Activated CD4-positive, alpha-beta memory T cell treated with anti-CD3 and anti-CD28 coated beads, Interleukin-2, amount 10 ng/mL, durations not matched to agents 7 days and 5 days (primary cell): ENCODE data around the gene DAD1. TPM values are rescaled to one million over a fixed set of nuclear protein-coding genes. Genes with fewer than 3 reads are reported as not detected.

Experiments
- CTCF ChIA-PET: fragments of 350-600 bp; sonication (Branson Sonifier 250); formaldehyde crosslinking; loops from one replicate; lab custom pipeline; 2021; ENCODE audit warnings: antibody characterized with exemption, inconsistent platforms; lab: Charles Lee
- POLR2A ChIA-PET: fragments of 350-600 bp; sonication (Branson Sonifier 250); formaldehyde crosslinking; loops from one replicate; lab custom pipeline; 2021; ENCODE audit warnings: antibody characterized with exemption; lab: Charles Lee
- DNase-seq: peaks from one replicate; pipeline ENCODE4 v3.0.0-alpha.2; 2020
- H3K27ac Mint-ChIP-seq: one replicate; pipeline ENCODE4 v1.8.0; 2021; ENCODE audit warnings: mild to moderate bottlenecking, mixed read lengths
- H3K27me3 Mint-ChIP-seq: one replicate; pipeline ENCODE4 v1.8.0; 2021; ENCODE audit warnings: mixed read lengths
- H3K36me3 Mint-ChIP-seq: one replicate; pipeline ENCODE4 v1.8.0; 2021; ENCODE audit warnings: low read depth, mixed read lengths
- H3K4me1 Mint-ChIP-seq: one replicate; pipeline ENCODE4 v1.8.0; 2021; ENCODE audit warnings: mixed read lengths
- H3K4me3 Mint-ChIP-seq: one replicate; pipeline ENCODE4 v1.8.0; 2021; ENCODE audit warnings: mild to moderate bottlenecking, mixed read lengths
- H3K9me3 Mint-ChIP-seq: one replicate; pipeline ENCODE4 v1.8.0; 2021; ENCODE audit warnings: mixed read lengths
- total RNA-seq, 2 experiments: library from RNA; stranded (reverse); gene quantifications; one replicate each; pipeline ENCODE4 v1.2.3, GENCODE V29; 2021

Gene DAD1
- total RNA-seq, 2 experiments from 2014 or later, result 160 to 167 TPM

DNA sequence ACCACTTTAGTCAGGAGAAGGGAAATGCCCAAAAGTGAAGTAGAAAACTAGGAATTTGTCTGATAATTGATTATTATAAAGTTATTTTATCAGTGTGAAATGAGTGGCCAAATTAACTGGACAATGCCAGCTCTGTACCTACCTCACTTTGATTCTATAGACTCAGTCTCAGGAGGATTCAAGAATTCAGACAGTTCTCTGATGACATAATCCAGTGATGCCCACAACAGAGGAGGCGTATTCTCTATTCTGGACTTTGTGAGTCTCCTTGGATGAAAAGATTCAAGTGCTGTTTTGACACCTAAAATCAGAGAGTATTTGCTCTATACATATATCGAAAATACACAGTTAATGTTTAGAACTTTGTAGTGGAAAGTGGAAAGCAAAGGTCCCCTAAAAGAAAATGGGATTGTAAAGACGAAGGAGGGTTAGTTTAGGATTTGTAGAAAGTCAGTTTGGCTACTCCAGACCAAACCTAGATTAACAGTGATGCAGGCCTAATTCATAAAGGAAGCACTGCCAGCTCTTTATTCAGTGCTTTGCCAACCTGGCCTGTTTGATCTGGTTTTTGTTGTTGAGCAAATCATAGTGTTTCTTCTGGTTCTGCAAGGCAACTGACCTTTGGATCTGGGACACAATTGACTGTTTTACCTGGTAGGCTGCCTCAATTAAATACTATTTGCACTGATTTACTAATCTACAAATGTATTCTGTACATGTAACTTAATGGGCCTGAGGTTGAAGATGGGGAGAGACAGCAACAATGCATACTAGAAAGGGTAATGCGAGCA is 67.4 kb downstream of the DAD1 start:
- Mint-ChIP-seq H3K36me3 (peaks cover 98% of the 10 kb centered on the region), H3K4me1 (peaks cover 95% of the 10 kb centered on the region), H3K9me3 (no peaks in the 10 kb centered on the region), H3K4me3 (peak overlapping the region; percentile 78), H3K27ac (peak overlapping the region; percentile 91), H3K27me3 (no peaks in the 10 kb centered on the region)
- ChIA-PET CTCF (interaction anchor here (1.1 to 1.5 kb wide), 3 partner anchors 10 to 49 kb away, joined by 4 read pairs; no protein-coding TSS in a partner anchor), POLR2A (interaction anchor here (0.7 to 41.9 kb wide), 9 partner anchors 8 to 664 kb away, joined by 3 to 1110 read pairs (median 5); no protein-coding TSS in a partner anchor)
- no peak for DNase-seq

DNA sequence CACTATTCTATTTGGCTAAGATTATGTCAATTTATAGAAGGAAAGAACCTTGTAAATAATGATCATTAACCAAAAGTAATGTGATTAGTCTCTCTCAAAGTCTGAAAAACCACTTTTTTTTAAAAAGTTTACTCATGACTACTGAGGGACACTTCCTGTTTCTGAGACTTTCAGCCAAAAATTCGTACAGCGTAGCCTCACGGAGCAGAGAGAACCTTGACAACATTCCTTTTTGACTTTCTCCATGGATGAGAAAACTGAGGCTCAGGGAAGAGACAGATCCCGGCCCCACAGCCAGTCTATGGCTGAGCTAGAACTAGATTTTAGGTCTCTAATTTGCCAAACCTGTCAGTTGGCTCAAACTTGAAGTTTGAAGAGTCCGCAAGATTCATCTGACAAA is 68.2 kb downstream of the DAD1 start:
- H3K9me3 Mint-ChIP-seq, result no peaks in the 10 kb centered on the region
- H3K4me3 Mint-ChIP-seq, result peak overlapping the region; percentile 78
- H3K4me1 Mint-ChIP-seq, result peaks cover 95% of the 10 kb centered on the region
- H3K27ac Mint-ChIP-seq, result peak overlapping the region; percentile 91
- ChIA-PET POLR2A (interaction anchor here (1.5 to 41.9 kb wide), 5 partner anchors 9 to 633 kb away, joined by 4 to 1110 read pairs (median 559); no protein-coding TSS in a partner anchor), CTCF (interaction anchor here (1.9 kb wide), 1 partner anchor 13 kb away, joined by 7 read pairs; no protein-coding TSS in a partner anchor)
- H3K27me3 Mint-ChIP-seq, result no peaks in the 10 kb centered on the region
- no peak for DNase-seq
- peaks cover 98% of the 10 kb centered on the region for H3K36me3 Mint-ChIP-seq

DNA sequence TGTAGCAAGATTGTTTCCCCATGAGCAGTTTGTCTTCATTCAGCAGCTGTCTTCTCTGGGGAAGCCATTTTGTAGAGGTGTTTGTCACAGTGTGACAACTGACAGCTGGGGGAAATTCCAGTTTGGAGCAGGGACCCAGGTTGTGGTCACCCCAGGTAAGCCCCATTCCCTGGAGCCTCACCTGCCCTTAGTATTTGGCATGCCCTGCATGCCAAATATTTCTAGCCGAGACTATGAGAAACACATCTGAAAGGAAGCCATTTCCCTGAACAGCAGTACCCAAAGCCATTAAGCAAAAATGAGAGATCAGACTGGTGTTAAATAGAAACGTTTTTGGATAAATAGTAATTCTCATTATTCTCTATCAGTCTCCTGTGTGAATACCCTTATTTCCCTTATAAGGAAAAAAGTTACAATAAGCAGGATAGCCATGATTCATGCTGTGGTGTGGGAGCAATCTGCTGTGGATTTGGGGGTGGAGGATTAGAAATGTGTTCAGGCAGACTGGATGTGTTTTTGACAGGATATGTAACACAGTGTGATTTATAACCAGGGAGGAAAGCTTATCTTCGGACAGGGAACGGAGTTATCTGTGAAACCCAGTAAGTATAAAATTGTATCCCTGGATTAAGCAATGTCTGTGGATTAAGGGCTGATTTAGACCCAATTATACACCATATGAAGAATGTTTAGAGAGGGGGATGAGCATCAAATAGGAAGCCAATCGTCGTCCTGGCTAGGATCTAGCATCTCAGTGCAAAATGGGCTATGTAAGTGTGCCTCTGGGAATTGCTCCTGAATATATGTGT is 68.9 kb downstream of the DAD1 start:
- H3K27ac Mint-ChIP-seq, result peak overlapping the region; percentile 91
- H3K4me1 Mint-ChIP-seq, result peaks cover 96% of the 10 kb centered on the region
- H3K27me3 Mint-ChIP-seq, result no peaks in the 10 kb centered on the region
- ChIA-PET POLR2A (interaction anchor here (0.9 to 41.9 kb wide), 9 partner anchors 10 to 771 kb away, joined by 3 to 1110 read pairs (median 13); no protein-coding TSS in a partner anchor), CTCF (interaction anchor here (1.3 to 1.9 kb wide), 5 partner anchors 12 to 50 kb away, joined by 3 to 7 read pairs (median 6); no protein-coding TSS in a partner anchor)
- peaks cover 98% of the 10 kb centered on the region for H3K36me3 Mint-ChIP-seq
- H3K9me3 Mint-ChIP-seq, result no peaks in the 10 kb centered on the region
- DNase-seq, result no peak
- H3K4me3 Mint-ChIP-seq, result peak overlapping the region; percentile 78

DNA sequence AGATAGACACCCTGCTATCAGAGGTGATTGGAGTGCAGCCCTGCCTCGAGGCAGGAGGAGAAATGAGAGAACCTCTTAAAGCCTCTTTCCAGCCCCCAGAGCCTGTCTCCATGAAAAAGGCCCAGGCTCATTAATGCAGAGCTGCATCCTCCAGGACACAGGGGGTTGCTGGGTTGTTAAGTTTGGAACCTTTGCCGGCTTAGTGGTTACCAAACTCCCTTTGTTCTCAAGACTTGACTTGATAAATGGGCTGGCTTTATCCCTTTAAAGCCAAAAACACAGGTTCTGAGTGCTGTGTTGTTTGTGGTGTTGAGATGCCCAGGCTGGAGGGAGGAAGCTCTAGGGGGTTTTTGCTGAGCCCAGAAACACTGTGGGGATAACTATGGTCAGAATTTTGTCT is 71.0 kb downstream of the DAD1 start:
- no peaks in the 10 kb centered on the region for H3K9me3 Mint-ChIP-seq
- peak overlapping the region; percentile 91 for H3K27ac Mint-ChIP-seq
- ChIA-PET CTCF (interaction anchor here (0.6 to 2.2 kb wide), 5 partner anchors 10 to 666 kb away, joined by 3 to 8 read pairs (median 5); no protein-coding TSS in a partner anchor), POLR2A (interaction anchor here (0.8 to 41.9 kb wide), 8 partner anchors 12 to 875 kb away, joined by 3 to 1110 read pairs (median 24); no protein-coding TSS in a partner anchor)
- peaks cover 95% of the 10 kb centered on the region for H3K36me3 Mint-ChIP-seq
- no peaks in the 10 kb centered on the region for H3K27me3 Mint-ChIP-seq
- H3K4me1 Mint-ChIP-seq, result peaks cover 93% of the 10 kb centered on the region
- no peak for DNase-seq
- peak overlapping the region; percentile 78 for H3K4me3 Mint-ChIP-seq

DNA sequence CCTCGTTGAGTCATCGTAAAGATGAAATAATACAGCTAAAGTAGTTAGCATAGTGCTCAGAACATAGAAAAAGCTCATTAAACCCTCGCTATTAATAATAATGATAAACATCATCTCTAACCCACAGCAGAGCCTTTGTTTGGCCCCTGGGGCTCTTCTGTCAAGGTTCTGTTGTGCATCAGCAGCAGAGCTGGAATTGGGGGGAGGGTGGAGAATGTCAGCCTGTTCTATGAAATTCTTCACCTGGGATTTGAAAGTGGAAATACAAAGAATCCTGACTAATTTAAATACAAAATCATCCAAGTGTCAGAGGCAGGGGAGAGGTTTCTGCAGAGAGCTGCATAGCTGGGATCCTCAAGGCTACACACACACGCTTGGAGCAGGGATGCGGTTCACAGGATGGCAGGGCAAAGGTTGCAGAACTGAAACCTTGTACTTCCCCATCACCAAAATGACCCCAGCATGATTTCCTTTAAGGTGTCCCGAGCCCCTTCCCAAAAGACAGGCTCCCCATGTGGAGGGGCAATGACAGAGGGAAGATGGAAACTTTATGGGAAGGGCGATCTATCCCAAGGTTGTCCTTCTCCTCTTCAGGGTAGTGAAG is 71.8 kb downstream of the DAD1 start:
- ChIA-PET POLR2A (interaction anchor here (1.2 to 41.9 kb wide), 6 partner anchors 12 to 40 kb away, joined by 3 to 1110 read pairs (median 298); no protein-coding TSS in a partner anchor), CTCF (interaction anchor here (0.6 to 2.2 kb wide), 7 partner anchors 9 to 665 kb away, joined by 3 to 8 read pairs (median 4); no protein-coding TSS in a partner anchor)
- Mint-ChIP-seq H3K27ac (peak overlapping the region; percentile 91), H3K4me1 (peaks cover 93% of the 10 kb centered on the region), H3K4me3 (peak overlapping the region; percentile 78), H3K36me3 (peaks cover 94% of the 10 kb centered on the region), H3K27me3 (no peaks in the 10 kb centered on the region), H3K9me3 (no peaks in the 10 kb centered on the region)
- no peak for DNase-seq

DNA sequence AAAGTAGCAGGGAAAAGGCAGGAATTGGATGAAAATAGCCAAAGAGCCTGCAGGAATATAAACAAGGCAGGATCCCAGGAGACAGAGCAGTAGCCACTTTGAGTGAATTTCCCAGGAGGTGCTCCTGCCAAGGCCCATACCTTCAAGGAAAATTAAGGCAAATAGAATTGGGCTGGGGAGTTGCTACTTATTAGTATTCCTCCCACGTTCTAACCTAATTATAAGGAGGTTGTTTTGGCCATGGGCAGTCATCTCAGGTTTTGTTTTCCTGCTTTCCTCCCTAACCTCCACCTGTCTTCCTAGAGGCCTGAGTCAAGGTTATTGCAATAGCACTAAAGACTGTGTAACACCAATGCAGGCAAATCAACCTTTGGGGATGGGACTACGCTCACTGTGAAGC is 73.1 kb downstream of the DAD1 start:
- H3K4me1 Mint-ChIP-seq, result peaks cover 94% of the 10 kb centered on the region
- H3K9me3 Mint-ChIP-seq, result no peaks in the 10 kb centered on the region
- ChIA-PET CTCF (interaction anchor here (0.8 to 1.5 kb wide), 5 partner anchors 10 to 54 kb away, joined by 3 to 4 read pairs (median 4); no protein-coding TSS in a partner anchor), POLR2A (interaction anchor here (0.7 to 41.9 kb wide), 6 partner anchors 14 to 394 kb away, joined by 4 to 1110 read pairs (median 298); no protein-coding TSS in a partner anchor)
- H3K4me3 Mint-ChIP-seq, result peak overlapping the region; percentile 78
- no peak for DNase-seq
- peak overlapping the region; percentile 91 for H3K27ac Mint-ChIP-seq
- peaks cover 95% of the 10 kb centered on the region for H3K36me3 Mint-ChIP-seq
- H3K27me3 Mint-ChIP-seq, result no peaks in the 10 kb centered on the region

Other genes with a start within 250 kb of the DAD1 start
- gene ABHD4, start 9.1 kb upstream of the DAD1 start, total RNA-seq, result 10 to 100 TPM; 16.7 to 20.7 TPM
- not detected for gene OR6J1, start 55.1 kb upstream of the DAD1 start, total RNA-seq
- gene OXA1L, start 177.5 kb upstream of the DAD1 start, total RNA-seq, result 100 to 1,000 TPM; 118 to 122 TPM
- under 1 TPM; 0.38 to 0.60 TPM for gene SLC7A7, start 226.2 kb upstream of the DAD1 start, total RNA-seq
- gene MRPL52, start 240.7 kb upstream of the DAD1 start, total RNA-seq, result 100 to 1,000 TPM; 108 to 119 TPM
- gene MMP14, start 247.4 kb upstream of the DAD1 start, total RNA-seq, result 1 to 10 TPM; 1.9 to 2.9 TPM